Mesenchymal stem cell (in vitro differentiated cells and primary cell): ENCODE results near the gene DSC2.

Experiments used
- DNase-seq: peaks from one replicate; pipeline ENCODE4 v3.0.0-alpha.2; 2013
- H2AFZ ChIP-seq: one replicate; pipeline ENCODE4 v1.6.1; 2013; ENCODE audit warnings: low read depth, mild to moderate bottlenecking, control low read depth, inconsistent platforms, low read length, moderate library complexity
- H2AK5ac ChIP-seq: 2 replicates; pipeline ENCODE4 v1.6.1; 2013; ENCODE audit warnings: low read length, moderate library complexity, mild to moderate bottlenecking, inconsistent platforms; ENCODE audit not compliant: severe bottlenecking
- H2BK120ac ChIP-seq: one replicate; pipeline ENCODE4 v1.6.1; 2013; ENCODE audit warnings: low read depth, mild to moderate bottlenecking, inconsistent platforms, low read length, moderate library complexity
- H2BK12ac ChIP-seq, 2 experiments: one replicate each; pipeline ENCODE4 v1.6.1; 2013; ENCODE audit warnings: inconsistent platforms in 2 of 2, low read length in 2 of 2, mild to moderate bottlenecking in 2 of 2, moderate library complexity in 2 of 2, control low read depth in 1 of 2
- H2BK15ac ChIP-seq: one replicate; pipeline ENCODE4 v1.6.1; 2013; ENCODE audit warnings: mild to moderate bottlenecking, low read depth, inconsistent platforms; ENCODE audit not compliant: poor library complexity, severe bottlenecking
- H2BK5ac ChIP-seq: 2 replicates; pipeline ENCODE4 v1.6.1; 2013; ENCODE audit warnings: low read depth, mild to moderate bottlenecking, low read length, control low read depth, inconsistent platforms; ENCODE audit not compliant: poor library complexity, severe bottlenecking
- H3K14ac ChIP-seq, 2 experiments: one replicate each; pipeline ENCODE4 v1.6.1; 2013; ENCODE audit warnings: inconsistent platforms in 2 of 2, low read length in 2 of 2, control low read depth in 1 of 2, mild to moderate bottlenecking in 1 of 2, moderate library complexity in 1 of 2
- H3K18ac ChIP-seq, 2 experiments: one replicate each; pipeline ENCODE4 v1.6.1; 2013; ENCODE audit warnings: inconsistent platforms in 2 of 2, low read length in 2 of 2, control low read depth in 1 of 2, low read depth in 1 of 2, mild to moderate bottlenecking in 1 of 2
- H3K23ac ChIP-seq, 2 experiments: one replicate each; pipeline ENCODE4 v1.6.1; 2013; ENCODE audit warnings: inconsistent platforms in 2 of 2, low read length in 2 of 2, mild to moderate bottlenecking in 2 of 2, moderate library complexity in 2 of 2, control low read depth in 1 of 2
- H3K27ac ChIP-seq: 2 replicates; pipeline ENCODE4 v1.5.1; 2013; ENCODE audit warnings: mild to moderate bottlenecking, moderate library complexity, low read length, control low read depth, inconsistent platforms; ENCODE audit not compliant: poor library complexity, severe bottlenecking
- H3K27me3 ChIP-seq, 2 experiments: 2 replicates each; pipeline versions ENCODE4 v1.6.1 to v1.7.0; 2013; ENCODE audit warnings: low read length in 2 of 2, mild to moderate bottlenecking in 2 of 2, moderate library complexity in 2 of 2, control low read depth in 1 of 2, inconsistent platforms in 1 of 2; ENCODE audit not compliant: control insufficient read depth in 1 of 2, insufficient read depth in 1 of 2
- H3K36me3 ChIP-seq, 2 experiments: 2 replicates each; pipeline versions ENCODE4 v1.6.1 to v1.7.0; 2013; ENCODE audit warnings: low read length in 2 of 2, control low read depth in 1 of 2, inconsistent platforms in 1 of 2, low read depth in 1 of 2, mild to moderate bottlenecking in 1 of 2; ENCODE audit not compliant: insufficient read depth in 2 of 2, control insufficient read depth in 1 of 2
- H3K4ac ChIP-seq, 2 experiments: one replicate each; pipeline ENCODE4 v1.6.1; 2013; ENCODE audit warnings: inconsistent platforms in 2 of 2, low read length in 2 of 2, mild to moderate bottlenecking in 2 of 2, moderate library complexity in 2 of 2, control low read depth in 1 of 2, low read depth in 1 of 2
- H3K4me1 ChIP-seq: 2 replicates; pipeline ENCODE4 v1.6.1; 2013; ENCODE audit warnings: low read depth, low read length, control low read depth; ENCODE audit not compliant: control insufficient read depth, insufficient read depth
- H3K4me2 ChIP-seq: 2 replicates; pipeline ENCODE4 v1.6.1; 2013; ENCODE audit warnings: low read length, mild to moderate bottlenecking, inconsistent platforms; ENCODE audit not compliant: poor library complexity, severe bottlenecking
- H3K4me3 ChIP-seq, 2 experiments: 2 replicates each; pipeline versions ENCODE4 v1.5.1 to v1.7.0; 2013; ENCODE audit warnings: low read length in 2 of 2, mild to moderate bottlenecking in 2 of 2, control low read depth in 1 of 2, low read depth in 1 of 2; ENCODE audit not compliant: insufficient read depth in 1 of 2
- H3K79me1 ChIP-seq: replicated peaks from 2 replicates; pipeline ENCODE4 v1.6.1; 2013; ENCODE audit warnings: mild to moderate bottlenecking, control low read depth, low read length, inconsistent platforms; ENCODE audit not compliant: poor library complexity, severe bottlenecking
- H3K9ac ChIP-seq: 2 replicates; pipeline ENCODE4 v1.7.0; 2013; ENCODE audit warnings: mild to moderate bottlenecking, low read length, moderate library complexity
- H3K9me3 ChIP-seq: 2 replicates; pipeline ENCODE4 v1.7.0; 2013; ENCODE audit warnings: mild to moderate bottlenecking, low read length; ENCODE audit not compliant: control insufficient read depth
- H4K8ac ChIP-seq: one replicate; pipeline ENCODE4 v1.6.1; 2013; ENCODE audit warnings: inconsistent platforms, mild to moderate bottlenecking, low read length, moderate library complexity
- H4K91ac ChIP-seq: one replicate; pipeline ENCODE4 v1.6.1; 2013; ENCODE audit warnings: mild to moderate bottlenecking, low read length, inconsistent platforms
- WGBS: methylation state at CpG from one replicate; pipeline ENCODE4 v1.1.7; 2013; ENCODE audit warnings: mixed read lengths; 5-methylcytosine and 5-hydroxymethylcytosine counted together

DSC2 gene

DNA sequence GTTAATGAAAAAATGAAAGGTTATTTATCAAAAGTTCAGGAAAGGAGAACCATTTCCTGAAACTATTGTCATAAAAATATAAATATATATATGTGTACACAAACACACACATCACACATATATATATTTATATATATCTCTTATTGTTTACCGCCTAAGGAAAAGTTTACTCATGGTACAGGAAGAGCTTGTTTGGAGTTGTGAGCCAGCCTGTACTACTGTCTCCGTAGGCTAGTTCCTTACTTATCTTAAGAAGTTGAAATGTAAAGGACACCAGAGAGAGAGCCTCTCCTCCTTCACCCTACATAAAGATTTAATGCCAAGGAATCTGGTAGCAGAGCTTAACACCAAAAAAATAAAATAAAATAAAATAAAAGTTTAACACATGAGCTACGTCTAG is 40.8 kb upstream of the DSC2 start:
- no peaks in the 10 kb centered on the region for H3K9me3 ChIP-seq
- H3K4me2 ChIP-seq: no peak overlapping the region
- no peak overlapping the region for H2BK120ac ChIP-seq
- H2AFZ ChIP-seq: no peak overlapping the region
- no peak overlapping the region for H3K4ac ChIP-seq
- H4K8ac ChIP-seq: no peak overlapping the region
- no peak overlapping the region for H3K9ac ChIP-seq
- no peak overlapping the region for H4K91ac ChIP-seq
- H3K4me1 ChIP-seq: no peaks in the 10 kb centered on the region
- no CpG with 5 or more reads among the region's 3 CpGs for WGBS
- no peak for DNase-seq
- H2BK15ac ChIP-seq: no peak overlapping the region
- H3K27ac ChIP-seq: no peak overlapping the region
- no peak overlapping the region for H2BK12ac ChIP-seq
- no peak overlapping the region for H3K4me3 ChIP-seq
- H3K79me1 ChIP-seq: no peaks in the 10 kb centered on the region
- H3K14ac ChIP-seq: no peak overlapping the region
- H3K23ac ChIP-seq: no peak overlapping the region
- H3K27me3 ChIP-seq: no peaks in the 10 kb centered on the region
- no peak overlapping the region for H2BK5ac ChIP-seq
- H3K18ac ChIP-seq: no peak overlapping the region
- H3K36me3 ChIP-seq: no peaks in the 10 kb centered on the region
- no peak overlapping the region for H2AK5ac ChIP-seq

GRCh38 chr18:31138709-31139108 is 36.5 kb upstream of the DSC2 start:
- no peak overlapping the region for H3K27ac ChIP-seq
- no peaks in the 10 kb centered on the region for H3K36me3 ChIP-seq
- no peaks in the 10 kb centered on the region for H3K9me3 ChIP-seq
- H3K4me3 ChIP-seq: no peak overlapping the region
- no peak overlapping the region for H2BK15ac ChIP-seq
- no peak overlapping the region for H3K4me2 ChIP-seq
- WGBS: no CpG with 5 or more reads among the region's 1 CpG
- H3K18ac ChIP-seq: no peak overlapping the region
- no peaks in the 10 kb centered on the region for H3K79me1 ChIP-seq
- H4K8ac ChIP-seq: no peak overlapping the region
- no peak overlapping the region for H2AK5ac ChIP-seq
- no peak overlapping the region for H3K4ac ChIP-seq
- H3K9ac ChIP-seq: no peak overlapping the region
- no peaks in the 10 kb centered on the region for H3K27me3 ChIP-seq
- no peaks in the 10 kb centered on the region for H3K4me1 ChIP-seq
- H2BK120ac ChIP-seq: no peak overlapping the region
- DNase-seq: no peak
- H2BK12ac ChIP-seq: no peak overlapping the region
- H3K23ac ChIP-seq: no peak overlapping the region
- no peak overlapping the region for H4K91ac ChIP-seq
- H2BK5ac ChIP-seq: no peak overlapping the region
- H2AFZ ChIP-seq: no peak overlapping the region
- no peak overlapping the region for H3K14ac ChIP-seq

DNA sequence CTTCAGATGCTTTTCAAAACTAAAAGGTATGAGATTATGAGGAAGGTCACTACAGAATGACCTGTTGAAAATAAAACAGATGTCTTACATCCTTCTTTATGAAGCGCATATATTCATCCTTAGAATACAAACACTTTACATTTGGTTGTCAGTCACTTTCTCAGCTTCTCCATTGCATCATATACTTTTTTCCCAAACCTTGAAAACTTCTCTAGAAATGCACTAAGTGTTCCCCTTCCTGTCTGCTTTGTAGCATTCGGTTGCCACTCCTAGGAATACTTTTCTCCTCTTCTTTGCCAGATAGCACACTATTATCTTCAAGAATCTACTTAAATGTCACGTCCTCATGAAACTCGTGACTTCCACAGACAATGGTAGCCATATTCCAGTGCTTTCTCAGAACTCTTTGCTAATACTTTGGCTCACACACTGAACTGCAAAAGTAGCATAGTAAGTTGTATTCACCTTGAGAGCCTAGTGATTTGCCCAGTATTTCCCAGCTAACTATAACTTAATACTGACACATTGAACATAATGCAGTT is 32.8 kb upstream of the DSC2 start:
- Histone ChIP-seq H4K8ac (no peak overlapping the region), H2AFZ (no peak overlapping the region), H3K9ac (no peak overlapping the region), H3K79me1 (no peaks in the 10 kb centered on the region), H2AK5ac (no peak overlapping the region), H3K4me3 (no peak overlapping the region), H3K23ac (no peak overlapping the region), H2BK120ac (no peak overlapping the region), H3K4me1 (no peaks in the 10 kb centered on the region), H3K14ac (no peak overlapping the region), H3K36me3 (no peaks in the 10 kb centered on the region), H3K9me3 (no peaks in the 10 kb centered on the region), H2BK5ac (no peak overlapping the region), H4K91ac (no peak overlapping the region), H3K4me2 (no peak overlapping the region), H3K18ac (no peak overlapping the region), H3K27me3 (no peaks in the 10 kb centered on the region), H3K4ac (no peak overlapping the region), H2BK15ac (no peak overlapping the region), H3K27ac (no peak overlapping the region), H2BK12ac (no peak overlapping the region)
- WGBS: 89% methylated on average over 4 of the region's 4 CpGs
- DNase-seq: no peak

DNA sequence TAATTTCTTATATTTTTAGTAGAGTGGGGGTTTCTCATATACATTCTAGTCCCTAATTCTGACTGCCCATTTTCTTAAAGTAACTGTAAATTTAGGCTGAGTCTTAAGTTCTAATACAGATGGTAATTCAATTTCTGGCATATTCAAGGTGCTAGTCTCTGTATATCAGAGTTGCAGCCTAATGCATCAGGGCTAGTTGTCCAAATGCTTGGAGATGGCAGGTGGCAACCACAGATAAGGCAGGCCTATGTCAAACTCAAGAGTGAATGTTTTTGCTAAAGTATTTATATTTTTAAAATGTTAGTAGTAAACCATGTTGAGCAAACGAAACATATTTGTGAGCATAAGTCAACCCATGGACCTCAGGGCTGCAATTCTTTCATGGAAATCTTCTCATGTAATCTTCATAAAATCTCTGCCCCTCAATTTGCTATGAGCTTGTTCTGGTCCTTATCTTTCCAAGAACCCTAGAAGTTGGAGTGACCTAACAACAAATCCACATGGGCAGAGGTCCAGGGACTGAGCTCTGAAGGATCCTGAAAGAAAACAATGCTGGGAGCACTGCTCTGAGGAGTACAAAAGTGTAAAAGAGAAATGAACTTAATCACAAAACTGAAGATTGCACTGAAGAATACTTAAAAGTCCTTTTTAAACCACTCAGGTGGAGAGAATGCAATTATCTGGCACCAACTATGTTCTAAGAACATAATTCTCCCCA is 27.3 kb upstream of the DSC2 start:
- no peaks in the 10 kb centered on the region for H3K79me1 ChIP-seq
- H3K4me3 ChIP-seq: no peak overlapping the region
- no peak overlapping the region for H2AFZ ChIP-seq
- H2BK15ac ChIP-seq: no peak overlapping the region
- H2BK5ac ChIP-seq: no peak overlapping the region
- no peak overlapping the region for H3K23ac ChIP-seq
- no peaks in the 10 kb centered on the region for H3K36me3 ChIP-seq
- no peak for DNase-seq
- peaks cover 4% of the 10 kb centered on the region for H3K9me3 ChIP-seq
- H4K91ac ChIP-seq: no peak overlapping the region
- no peak overlapping the region for H3K4ac ChIP-seq
- no peak overlapping the region for H2AK5ac ChIP-seq
- H2BK12ac ChIP-seq: no peak overlapping the region
- no peak overlapping the region for H2BK120ac ChIP-seq
- no peak overlapping the region for H3K27ac ChIP-seq
- no peak overlapping the region for H3K9ac ChIP-seq
- no peak overlapping the region for H3K18ac ChIP-seq
- WGBS: 100% methylated on average over 1 of the region's 1 CpG
- H3K27me3 ChIP-seq: no peaks in the 10 kb centered on the region
- no peak overlapping the region for H4K8ac ChIP-seq
- H3K4me1 ChIP-seq: no peaks in the 10 kb centered on the region
- H3K14ac ChIP-seq: no peak overlapping the region
- H3K4me2 ChIP-seq: no peak overlapping the region
